B cell (primary cell): ENCODE results near the gene CNFN. TPM values are rescaled to one million over a fixed set of nuclear protein-coding genes. Genes with fewer than 3 reads are reported as not detected.

ENCODE experiments used
- ATAC-seq: fragments of 200-7000 bp; cut with Tn5 transposase; one replicate; pipeline ENCODE4 v1.10.0; 2021; ENCODE audit warnings: low read depth, mild to moderate bottlenecking, moderate number of reproducible peaks, moderate library complexity
- CTCF ChIA-PET: fragments of 350-600 bp; sonication (Branson Sonifier 250); formaldehyde crosslinking; loops from one replicate; lab custom pipeline; 2021; ENCODE audit warnings: antibody characterized with exemption, inconsistent platforms; lab: Charles Lee
- POLR2A ChIA-PET: fragments of 350-600 bp; sonication (Branson Sonifier 250); formaldehyde crosslinking; loops from one replicate; lab custom pipeline; 2021; ENCODE audit warnings: antibody characterized with exemption; lab: Charles Lee
- DNase-seq: peaks from one replicate; pipeline ENCODE4 v3.0.0; 2013
- H2AFZ ChIP-seq: 2 replicates; pipeline ENCODE4 v1.6.1; 2012; ENCODE audit warnings: mild to moderate bottlenecking, low read depth, low read length; ENCODE audit not compliant: insufficient read depth, poor library complexity, severe bottlenecking
- H3K27ac ChIP-seq, 2 donors: 1 replicate in 1 of 2; 2 replicates in 1 of 2; pipeline ENCODE4 v1.5.1; 2012 to 2013; ENCODE audit warnings: low read length in 2 of 2, mild to moderate bottlenecking in 2 of 2, moderate library complexity in 1 of 2
- H3K27me3 ChIP-seq, 4 experiments: fragments of 200-600 bp in 1 of 4; sonication (generic) in 1 of 4; replicated peaks in 1 of 4; 1 replicate in 2 of 4; 2 replicates in 2 of 4; pipeline versions ENCODE4 v1.6.1 to v1.7.0; 2013 to 2016; ENCODE audit warnings: low read length in 3 of 4, mild to moderate bottlenecking in 2 of 4, mixed read lengths in 1 of 4, moderate library complexity in 1 of 4; ENCODE audit not compliant: insufficient read depth in 4 of 4, control insufficient read depth in 3 of 4; ENCODE audit errors: control extremely low read depth in 1 of 4
- H3K36me3 ChIP-seq, 2 experiments: replicated peaks in 1 of 2; 1 replicate in 1 of 2; 2 replicates in 1 of 2; pipeline versions ENCODE4 v1.6.1 to v1.7.1; 2013; ENCODE audit warnings: low read length in 1 of 2; ENCODE audit not compliant: insufficient read depth in 2 of 2, control insufficient read depth in 1 of 2; ENCODE audit errors: control extremely low read depth in 1 of 2, extremely low read depth in 1 of 2
- H3K4me1 ChIP-seq, 2 donors: fragments of 200-600 bp in 1 of 2; sonication (generic) in 1 of 2; 1 replicate in 1 of 2; 2 replicates in 1 of 2; pipeline versions ENCODE4 v1.5.1 to v1.6.1; 2013 to 2017; ENCODE audit warnings: low read length in 2 of 2; ENCODE audit not compliant: control insufficient read depth in 2 of 2, insufficient read depth in 2 of 2
- H3K4me2 ChIP-seq: replicated peaks from 2 replicates; pipeline ENCODE3; 2012; ENCODE audit warnings: mild to moderate bottlenecking, low read depth, low read length; ENCODE audit not compliant: poor library complexity, severe bottlenecking
- H3K4me3 ChIP-seq, 5 experiments: fragments of 200-600 bp in 1 of 5; sonication (generic) in 1 of 5; 1 replicate in 3 of 5; 2 replicates in 2 of 5; pipeline versions ENCODE4 v1.5.1 to v1.7.0; 2011 to 2016; ENCODE audit warnings: low read length in 4 of 5, mild to moderate bottlenecking in 4 of 5, low read depth in 2 of 5, control low read depth in 1 of 5, moderate library complexity in 1 of 5; ENCODE audit not compliant: insufficient read depth in 1 of 5; ENCODE audit errors: control extremely low read depth in 1 of 5, extremely low read depth in 1 of 5
- H3K79me2 ChIP-seq: fragments of 200-600 bp; sonication (generic); one replicate; pipeline ENCODE4 v1.6.0; 2016; ENCODE audit warnings: low read length; ENCODE audit not compliant: control insufficient read depth, insufficient read depth
- H3K9ac ChIP-seq: fragments of 200-600 bp; sonication (generic); 2 replicates; pipeline ENCODE4 v1.6.1; 2017; ENCODE audit warnings: mild to moderate bottlenecking, low read length, moderate library complexity
- H3K9me3 ChIP-seq, 3 donors: one replicate each; pipeline versions ENCODE4 v1.6.1 to v1.7.1; 2013; ENCODE audit warnings: low read length in 2 of 3; ENCODE audit not compliant: control insufficient read depth in 2 of 3, insufficient read depth in 1 of 3; ENCODE audit errors: control extremely low read depth in 1 of 3
- H4K20me1 ChIP-seq: 2 replicates; pipeline ENCODE4 v1.6.0; 2012; ENCODE audit warnings: mild to moderate bottlenecking, low read length; ENCODE audit not compliant: insufficient read depth, control insufficient read depth, poor library complexity, severe bottlenecking
- H3K27ac Mint-ChIP-seq: one replicate; pipeline ENCODE4 v1.8.0; 2021; ENCODE audit warnings: mixed read lengths
- H3K27me3 Mint-ChIP-seq: one replicate; pipeline ENCODE4 v1.8.0; 2021; ENCODE audit warnings: mixed read lengths
- H3K4me1 Mint-ChIP-seq: one replicate; pipeline ENCODE4 v1.8.0; 2021; ENCODE audit warnings: mixed read lengths
- H3K4me3 Mint-ChIP-seq: one replicate; pipeline ENCODE4 v1.8.0; 2021; ENCODE audit warnings: mixed read lengths
- H3K9me3 Mint-ChIP-seq: one replicate; pipeline ENCODE4 v1.8.0; 2022; ENCODE audit warnings: mixed read lengths; ENCODE audit not compliant: insufficient read depth
- CTCF ChIP-seq: fragments of 200-600 bp; IDR thresholded peaks from one replicate; pipeline ENCODE4 v1.8.0; 2022; ENCODE audit warnings: antibody characterized with exemption, mild to moderate bottlenecking
- EZH2 ChIP-seq: IDR thresholded peaks from 2 replicates; pipeline ENCODE4 v1.6.1; 2012; ENCODE audit warnings: borderline replicate concordance, low read depth, mild to moderate bottlenecking, moderate library complexity, low read length; ENCODE audit not compliant: insufficient read depth, poor library complexity, severe bottlenecking
- WGBS: methylation state at CpG from one replicate; pipeline ENCODE4 v1.1.5; 2013; ENCODE audit warnings: missing lambda C conversion rate; ENCODE audit not compliant: insufficient coverage; 5-methylcytosine and 5-hydroxymethylcytosine counted together
- intact Hi-C: fragments of 100-400 bp; cut with micrococcal nuclease; formaldehyde crosslinking; loops from one replicate; pipeline ENCODE4 v1.10.0; 2022
- polyA plus RNA-seq: library from polyadenylated mRNA; depleted of rRNA; stranded (reverse); fragments of >200 nt; gene quantifications from 2 replicates; pipeline ENCODE4 v1.2.3, GENCODE V29; 2012
- total RNA-seq, 2 donors: library from RNA; stranded (reverse); fragments of 120-200 nt in 1 of 2; gene quantifications; 1 replicate in 1 of 2; 2 replicates in 1 of 2; pipeline versions ENCODE4 v1.2.3 to v1.2.4, GENCODE V29; 2013 to 2022

The CNFN gene
- total and polyA plus RNA-seq, 2 donors (not counting 1 experiment from before 2014, with no cell fraction given) = 4.1 to 23.2 TPM

- H3K4me1 Mint-ChIP-seq = peaks cover 49% of the 10 kb centered on the region
- 96% methylated on average over 15 of the region's 15 CpGs for WGBS
- CTCF ChIA-PET = no interaction called here
These were observed 21.3 kb downstream of the CNFN start for GRCh38 chr19:42368765-42369164.

GRCh38 chr19:42368360-42368759, 21.7 kb downstream of the CNFN start:
- Histone ChIP-seq H4K20me1 (no peaks in the 10 kb centered on the region), H3K27me3 (no peaks in the 10 kb centered on the region), H3K9me3 (peaks cover 0 to 9% (median 7%) of the 10 kb centered on the region in 3 donors), H3K4me1 (peaks cover 46 to 61% of the 10 kb centered on the region in 2 donors), H3K79me2 (peaks cover 13% of the 10 kb centered on the region), H3K27ac (no peak overlapping the region), H3K9ac (no peak overlapping the region), H2AFZ (no peak overlapping the region), H3K4me3 (no peak overlapping the region), H3K4me2 (no peak overlapping the region), H3K36me3 (no peaks in the 10 kb centered on the region)
- ChIA-PET POLR2A (interaction anchor here (0.6 to 0.8 kb wide), 3 partner anchors 14 to 275 kb away, joined by 4 to 5 read pairs (median 4); no protein-coding TSS in a partner anchor), CTCF (interaction anchor here (0.6 kb wide), 1 partner anchor 286 kb away, joined by 5 read pairs; no protein-coding TSS in a partner anchor)
- WGBS = 100% methylated on average over 10 of the region's 11 CpGs
- no peak overlapping the region for H3K27ac Mint-ChIP-seq
- no peak for TF ChIP-seq EZH2
- no peak for TF ChIP-seq CTCF
- DNase-seq (no peak), ATAC-seq (no peak)
- H3K9me3 Mint-ChIP-seq = no peaks in the 10 kb centered on the region
- H3K4me1 Mint-ChIP-seq = peaks cover 54% of the 10 kb centered on the region
- no peak overlapping the region for H3K4me3 Mint-ChIP-seq
- intact Hi-C loops = no loop called here
- no peaks in the 10 kb centered on the region for H3K27me3 Mint-ChIP-seq

More at GRCh38 chr19:42368765-42369164, 21.3 kb downstream of the CNFN start:
- Histone ChIP-seq H3K27ac (no peak overlapping the region), H4K20me1 (no peaks in the 10 kb centered on the region), H3K4me3 (no peak overlapping the region), H3K4me2 (no peak overlapping the region), H3K4me1 (peaks cover 42 to 57% of the 10 kb centered on the region in 2 donors), H3K27me3 (no peaks in the 10 kb centered on the region), H3K9me3 (peaks cover 0 to 8% (median 7%) of the 10 kb centered on the region in 3 donors), H2AFZ (no peak overlapping the region), H3K36me3 (no peaks in the 10 kb centered on the region), H3K9ac (no peak overlapping the region), H3K79me2 (peaks cover 13% of the 10 kb centered on the region)
- no peaks in the 10 kb centered on the region for H3K27me3 Mint-ChIP-seq
- intact Hi-C loops = no loop called here
- H3K4me3 Mint-ChIP-seq = no peak overlapping the region
- no peak overlapping the region for H3K27ac Mint-ChIP-seq
- DNase-seq = no peak
- no peak for ATAC-seq
- TF ChIP-seq EZH2 (no peak), CTCF (no peak)
- POLR2A ChIA-PET = interaction anchor here (0.6 kb wide), 1 partner anchor 272 kb away, joined by 4 read pairs; no protein-coding TSS in a partner anchor
- H3K9me3 Mint-ChIP-seq = no peaks in the 10 kb centered on the region
